GM21786 (cell line): Measurements from ENCODE around the gene GTPBP2.

ENCODE experiments used
- ATAC-seq: cut with Tn5 transposase; IDR thresholded peaks from one replicate; pipeline ENCODE4 v1.9.1; 2021; ENCODE audit not compliant: unreplicated experiment

Gene GTPBP2

DNA sequence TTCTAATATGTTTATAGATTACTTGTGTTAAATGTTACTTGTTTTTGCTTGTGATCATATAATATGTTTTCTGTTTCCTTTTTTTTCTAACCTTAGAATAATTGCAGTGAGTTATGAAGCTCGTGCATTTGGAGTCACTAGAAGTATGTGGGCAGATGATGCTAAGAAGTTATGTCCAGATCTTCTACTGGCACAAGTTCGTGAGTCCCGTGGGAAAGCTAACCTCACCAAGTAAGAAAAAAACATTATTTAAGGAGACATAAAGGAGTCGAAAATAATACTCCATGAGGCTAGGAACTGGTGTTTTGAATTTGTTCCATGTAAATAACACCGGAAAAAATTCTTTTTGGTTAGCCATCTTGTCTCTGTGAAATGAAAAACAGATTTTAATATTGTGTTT is 46.2 kb downstream of the GTPBP2 start:
- no peak for ATAC-seq

DNA sequence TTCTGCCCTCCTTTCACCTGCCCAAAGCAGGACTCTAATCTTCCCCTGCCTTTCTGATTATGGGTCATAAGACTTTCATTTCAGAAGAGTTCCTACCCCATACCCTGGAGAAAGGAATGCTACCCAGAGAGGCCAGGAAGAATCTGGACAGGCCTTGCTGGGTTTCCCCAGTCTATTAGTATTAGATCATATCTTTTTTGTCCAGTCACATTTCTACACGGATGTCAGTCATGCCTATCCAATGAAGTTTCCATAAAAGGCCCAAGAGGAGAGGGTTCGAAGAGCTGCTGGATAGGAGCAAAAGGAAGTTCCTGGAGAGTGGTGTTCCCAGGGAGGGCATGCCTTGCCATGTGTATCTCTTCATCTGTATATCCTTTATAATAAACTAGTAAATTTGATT is 49.9 kb downstream of the GTPBP2 start:
- no peak for ATAC-seq

DNA sequence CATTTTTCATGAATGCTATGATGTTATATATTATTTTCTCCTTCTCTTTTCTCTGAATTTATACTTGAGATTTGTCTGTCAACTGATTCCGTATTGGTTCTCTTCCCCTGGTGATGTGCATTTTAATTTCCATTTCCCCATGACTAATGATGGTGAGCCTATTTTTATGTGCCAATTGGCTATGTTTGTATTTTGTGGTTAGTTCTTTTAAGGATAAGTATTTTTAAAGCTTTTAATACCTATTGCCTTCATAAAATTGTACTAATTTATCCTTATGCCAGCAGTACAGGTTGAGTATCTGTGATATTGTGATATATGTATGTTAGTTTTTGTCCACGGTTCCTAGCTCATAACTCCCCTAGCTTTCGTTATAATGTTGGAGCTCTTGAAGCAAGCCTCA is 50.3 kb downstream of the GTPBP2 start:
- no peak for ATAC-seq

DNA sequence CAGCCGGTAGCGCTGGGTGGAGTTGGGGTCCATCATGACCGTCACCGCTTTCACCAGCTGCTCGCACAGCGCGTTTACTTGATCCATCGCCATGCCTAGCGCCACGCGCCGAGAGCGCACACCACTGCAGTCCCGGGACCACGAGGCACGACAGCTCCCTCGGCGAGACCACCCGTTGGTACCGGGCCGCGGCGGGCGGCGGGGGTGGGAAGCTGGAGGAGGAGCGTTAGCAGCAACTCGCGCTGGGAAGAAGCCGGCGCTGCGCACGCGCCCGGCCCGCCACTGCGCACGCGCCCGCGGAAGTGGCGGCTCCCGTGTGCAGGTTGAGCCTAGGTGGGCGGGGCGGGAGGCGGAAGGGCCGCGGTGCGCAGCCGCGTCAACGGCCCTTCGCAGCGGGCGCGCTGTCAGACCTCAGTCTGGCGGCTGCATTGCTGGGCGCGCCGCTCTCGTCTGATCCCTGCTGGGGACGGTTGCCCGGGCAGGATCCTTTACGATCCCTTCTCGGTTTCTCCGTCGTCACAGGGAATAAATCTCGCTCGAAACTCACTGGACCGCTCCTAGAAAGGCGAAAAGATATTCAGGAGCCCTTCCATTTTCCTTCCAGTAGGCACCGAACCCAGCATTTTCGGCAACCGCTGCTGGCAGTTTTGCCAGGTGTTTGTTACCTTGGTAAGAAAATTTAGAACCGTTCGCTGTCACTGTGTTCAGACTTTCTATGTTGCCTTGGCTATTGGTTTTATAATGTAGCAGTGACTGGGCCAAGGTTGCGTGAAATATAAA is 53.1 kb downstream of the GTPBP2 start, which contains the start of the genes POLH and XPO5:
Gene POLH (plus strand): TSS at position 414 of the 780 bp plus-strand sequence. CDS start 6,135 bp downstream, outside the sequence.
Gene XPO5 (minus strand): TSS at position 267 of the 780 bp plus-strand sequence. CDS start 174 bp downstream, at position 93.
- peak; percentile 87 for ATAC-seq

DNA sequence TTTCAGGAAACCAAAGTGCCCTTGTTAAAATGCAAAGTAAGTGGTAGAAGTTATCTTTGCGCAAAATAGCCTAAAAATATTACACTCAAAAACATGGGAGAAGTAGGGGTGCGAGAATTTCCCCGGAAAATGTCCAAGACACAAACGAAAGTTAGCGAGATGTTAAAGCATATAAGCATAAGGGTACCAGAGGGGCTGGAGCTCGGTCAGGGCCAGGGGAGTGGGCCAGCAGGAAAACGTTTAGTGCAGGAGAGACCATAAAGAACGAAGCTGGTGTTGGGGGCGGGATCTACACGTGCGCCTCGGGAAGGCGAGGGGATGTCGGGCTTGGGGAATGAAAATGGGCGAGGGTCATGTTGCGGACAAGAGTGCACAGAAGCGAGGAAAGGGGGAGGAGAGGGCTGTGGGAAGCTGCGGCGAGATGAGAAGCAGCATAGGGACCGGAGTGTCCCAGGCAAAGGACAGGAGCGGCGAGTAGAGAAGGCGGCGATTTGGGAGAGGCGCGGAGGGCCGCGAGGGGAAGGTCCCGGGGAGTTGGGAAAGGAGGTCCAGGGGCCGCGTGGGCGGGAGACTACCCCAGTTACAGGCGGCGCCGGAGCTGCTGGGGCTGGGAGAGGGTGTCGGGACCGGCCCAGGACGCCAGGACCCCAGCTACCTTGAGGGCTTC is 53.8 kb downstream of the GTPBP2 start:
- ATAC-seq: peak; percentile 18

DNA sequence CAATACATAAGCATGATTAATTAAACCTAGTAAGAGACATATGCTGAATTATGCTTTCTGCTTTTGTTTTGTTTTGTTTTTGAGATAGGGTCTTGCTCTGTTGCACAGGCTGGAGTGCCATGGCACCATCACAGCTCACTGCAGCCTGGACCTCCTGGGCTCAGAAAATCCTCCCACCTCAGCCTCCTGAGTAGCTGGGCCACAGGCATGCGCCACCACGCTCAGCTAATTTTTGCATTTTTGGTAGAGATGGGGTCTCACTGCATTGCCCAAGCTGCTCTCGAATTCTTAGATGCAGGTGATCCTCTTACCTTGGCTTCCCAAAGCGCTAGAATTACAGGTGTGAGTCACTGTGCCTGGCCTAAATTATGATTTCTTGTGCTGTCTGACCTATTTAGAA is 57.0 kb downstream of the GTPBP2 start:
- ATAC-seq: no peak

DNA sequence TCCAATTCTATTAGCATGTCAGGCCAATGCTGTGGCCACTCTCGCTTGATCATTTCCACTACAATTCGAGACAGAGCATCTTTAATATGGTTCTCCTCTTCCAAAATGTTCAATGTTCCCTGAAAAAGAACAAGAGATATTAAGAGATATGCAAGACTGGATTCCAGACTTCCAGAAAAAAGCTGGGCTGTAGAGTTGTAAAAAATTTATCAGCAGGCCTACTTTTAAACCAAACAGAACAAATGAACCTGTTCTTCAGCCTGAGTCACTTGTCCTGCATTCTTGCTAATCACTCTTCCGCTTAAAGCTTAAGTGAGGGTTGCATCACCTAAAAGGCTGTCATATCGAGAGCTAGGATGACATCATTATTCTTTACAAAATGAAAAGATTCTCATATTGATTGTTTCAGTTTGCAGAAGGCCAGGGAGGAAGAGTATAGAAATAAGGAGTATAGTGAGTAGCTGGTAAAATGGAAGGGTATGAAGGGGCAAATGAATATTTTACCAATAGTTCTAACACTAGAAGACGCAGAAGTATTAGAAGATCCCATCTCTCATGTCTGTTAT is 58.1 kb downstream of the GTPBP2 start:
- ATAC-seq: no peak
